A549 (cell line): ENCODE data around the gene HIF1AN. TPM values are rescaled to one million over a fixed set of nuclear protein-coding genes. Genes with fewer than 3 reads are reported as not detected.
A peak's percentile ranks its signal among the peaks of the same experiment; 100 is the strongest.

Experiments used
- ATAC-seq, 2 experiments: fragments of 200-7000 bp in 1 of 2; fragments of >200 bp in 1 of 2; cut with Nextera tagmentation in 1 of 2; cut with Tn5 transposase in 1 of 2; 3 replicates each; pipeline versions ENCODE4 v1.8.0 to v1.9.1; 2018 to 2020; ENCODE audit warnings: mild to moderate bottlenecking in 1 of 2, moderate library complexity in 1 of 2
- CTCF ChIA-PET: fragments of 300-600 bp; sonication (Branson Sonifier 250); formaldehyde crosslinking; extraction: SDS; loops from one replicate; lab custom pipeline; 2021; ENCODE audit warnings: antibody characterized with exemption, inconsistent platforms; lab: Yijun Ruan, JAX
- POLR2A ChIA-PET: fragments of 350-600 bp; formaldehyde crosslinking; extraction: SDS; loops from one replicate; lab custom pipeline; 2021; ENCODE audit warnings: antibody characterized with exemption, inconsistent platforms; lab: Yijun Ruan, JAX
- DNase-seq, 2 experiments: peaks; one replicate each; pipeline versions ENCODE4 v3.0.0 to v3.0.0-alpha.2; 2011 to 2016; ENCODE audit warnings: low read depth in 1 of 2, low spot score in 1 of 2
- FAIRE-seq: peaks from 2 replicates; lab custom pipeline; 2011; peaks lifted over from hg19 to GRCh38; lab: Jason Lieb, UNC
- H3K27ac ChIP-seq, 2 experiments: fragments of >200 bp; sonication (Bioruptor Twin); formaldehyde crosslinking; 3 replicates each; pipeline ENCODE4 v1.5.1; 2016 to 2017
- H3K4me1 ChIP-seq: fragments of >200 bp; sonication (Bioruptor Twin); formaldehyde crosslinking; 3 replicates; pipeline ENCODE4 v1.6.1; 2016
- H3K4me2 ChIP-seq: fragments of >200 bp; sonication (Bioruptor Twin); formaldehyde crosslinking; 3 replicates; pipeline ENCODE4 v1.6.1; 2016
- H3K4me3 ChIP-seq: fragments of >200 bp; sonication (Bioruptor Twin); formaldehyde crosslinking; 3 replicates; pipeline ENCODE4 v1.5.1; 2016
- H3K9me3 ChIP-seq: fragments of >200 bp; sonication (Bioruptor Twin); formaldehyde crosslinking; 3 replicates; pipeline ENCODE4 v1.6.1; 2016
- BHLHE40 ChIP-seq: IDR thresholded peaks from 2 replicates; pipeline ENCODE4 v1.6.1; 2012; ENCODE audit warnings: low read depth, low read length, inconsistent platforms
- CBX8 ChIP-seq: fragments of 200-600 bp; sonication (generic); IDR thresholded peaks from 2 replicates; pipeline ENCODE4 v1.6.1; 2016
- CHD2 ChIP-seq: fragments of 150-350 bp; IDR thresholded peaks from 2 replicates; pipeline ENCODE4 v1.6.1; 2014; ENCODE audit warnings: low read length; ENCODE audit not compliant: partially characterized antibody
- EHF ChIP-seq: fragments of 250-450 bp; sonication (Bioruptor Pico); IDR thresholded peaks from 2 replicates; pipeline ENCODE4 v1.5.0; 2020; ENCODE audit warnings: mild to moderate bottlenecking
- ESRRA ChIP-seq: fragments of 150-350 bp; IDR thresholded peaks from 2 replicates; pipeline ENCODE4 v1.6.1; 2014; ENCODE audit warnings: mild to moderate bottlenecking, low read length, borderline replicate concordance
- FOSL2 ChIP-seq, 2 experiments: fragments of 450-650 bp in 1 of 2; fragments of >200 bp in 1 of 2; sonication (Bioruptor Twin) in 1 of 2; formaldehyde crosslinking; IDR thresholded peaks; 2 replicates each; pipeline versions ENCODE4 v1.5.0 to v1.6.1; 2016 to 2020; ENCODE audit warnings: mild to moderate bottlenecking in 1 of 2, moderate library complexity in 1 of 2
- HDAC2 ChIP-seq: fragments of 200-600 bp; sonication (generic); IDR thresholded peaks from 2 replicates; pipeline ENCODE4 v1.6.1; 2016
- HEYL ChIP-seq: fragments of 250-450 bp; sonication (Bioruptor Pico); IDR thresholded peaks from 2 replicates; pipeline ENCODE4 v1.8.0; 2021; ENCODE audit warnings: mild to moderate bottlenecking, moderate library complexity
- HOXA7 ChIP-seq: fragments of 250-450 bp; sonication (Bioruptor Pico); IDR thresholded peaks from 2 replicates; pipeline ENCODE4 v1.5.0; 2020; ENCODE audit warnings: mild to moderate bottlenecking, moderate library complexity
- HOXB13 ChIP-seq: fragments of 250-450 bp; sonication (Bioruptor Pico); IDR thresholded peaks from 2 replicates; pipeline ENCODE4 v1.5.0; 2020; ENCODE audit warnings: low read depth, mild to moderate bottlenecking, moderate library complexity
- KDM1A ChIP-seq: fragments of 200-600 bp; sonication (generic); IDR thresholded peaks from 2 replicates; pipeline ENCODE4 v1.6.1; 2016; ENCODE audit warnings: low read depth, mild to moderate bottlenecking
- MYC ChIP-seq: IDR thresholded peaks from 2 replicates; pipeline ENCODE4 v1.6.1; 2012; ENCODE audit warnings: mild to moderate bottlenecking, inconsistent platforms, low read length, improper control_type of control experiment, borderline replicate concordance
- NPAS2 ChIP-seq: fragments of 250-450 bp; sonication (Bioruptor Pico); IDR thresholded peaks from 2 replicates; pipeline ENCODE4 v1.8.0; 2022; ENCODE audit warnings: mild to moderate bottlenecking, moderate library complexity, borderline replicate concordance
- RAD21 ChIP-seq, 2 experiments: fragments of >200 bp in 1 of 2; sonication (Bioruptor Twin) in 1 of 2; formaldehyde crosslinking in 1 of 2; IDR thresholded peaks in 1 of 2; conservative IDR thresholded peaks in 1 of 2; 2 replicates in 1 of 2; 3 replicates in 1 of 2; pipeline ENCODE4 v1.6.1; 2012 to 2018; ENCODE audit warnings: inconsistent platforms in 1 of 2
- RARB ChIP-seq: fragments of 250-450 bp; sonication (Bioruptor Pico); IDR thresholded peaks from 2 replicates; pipeline ENCODE4 v1.8.0; 2021; ENCODE audit warnings: mild to moderate bottlenecking, moderate library complexity
- RCOR1 ChIP-seq: fragments of 150-350 bp; IDR thresholded peaks from 2 replicates; pipeline ENCODE4 v1.6.1; 2014; ENCODE audit warnings: antibody characterized with exemption, low read length, low read depth
- SREBF2 ChIP-seq: fragments of 450-650 bp; IDR thresholded peaks from 2 replicates; pipeline ENCODE4 v1.6.1; 2014; ENCODE audit warnings: mild to moderate bottlenecking, moderate library complexity
- TP53 ChIP-seq: fragments of 250-450 bp; sonication (Bioruptor Pico); IDR thresholded peaks from 2 replicates; pipeline ENCODE4 v1.5.0; 2021; ENCODE audit warnings: mild to moderate bottlenecking, moderate library complexity
- ZFP36 ChIP-seq: fragments of 450-650 bp; IDR thresholded peaks from 2 replicates; pipeline ENCODE4 v1.6.1; 2014; ENCODE audit warnings: borderline replicate concordance; ENCODE audit not compliant: partially characterized antibody
- ZSCAN20 ChIP-seq: fragments of 250-450 bp; sonication (Bioruptor Pico); IDR thresholded peaks from 2 replicates; pipeline ENCODE4 v1.8.0; 2022; ENCODE audit warnings: mild to moderate bottlenecking, moderate library complexity
- WGBS: methylation state at CpG from one replicate; pipeline ENCODE4 v1.1.6; 2017; ENCODE audit errors: missing lambda C conversion rate; 5-methylcytosine and 5-hydroxymethylcytosine counted together
- polyA plus RNA-seq, 4 experiments: library from polyadenylated mRNA; depleted of rRNA in 3 of 4; stranded (reverse); fragments of >200 nt; fragmentation: RNase III in 1 of 4; extraction: RNeasy Plus Mini Kit Qiagen cat#74134 plus additional on column Dnase treatment in 1 of 4; gene quantifications; 2 replicates in 3 of 4; 3 replicates in 1 of 4; pipeline ENCODE4 v1.2.3, GENCODE V29; 2011 to 2017
- TF ChIP-seq, protein P1 (sequence below): fragments of 200-600 bp; sonication (generic); IDR thresholded peaks from 2 replicates; pipeline ENCODE4 v1.6.1; 2016; ENCODE audit warnings: antibody characterized with exemption, mild to moderate bottlenecking, moderate library complexity
- TF ChIP-seq, protein P2 (sequence below): IDR thresholded peaks from 2 replicates; pipeline ENCODE4 v1.6.1; 2012
- TF ChIP-seq, protein P3 (sequence below): IDR thresholded peaks from 2 replicates; pipeline ENCODE4 v1.6.1; 2012; ENCODE audit warnings: low read depth, borderline replicate concordance
- TF ChIP-seq, protein P4 (sequence below): fragments of >200 bp; sonication (Bioruptor Twin); formaldehyde crosslinking; IDR thresholded peaks from 2 replicates; pipeline ENCODE4 v1.6.1; 2016
- TF ChIP-seq, protein P5 (sequence below): fragments of >200 bp; sonication (Bioruptor Twin); formaldehyde crosslinking; IDR thresholded peaks from 3 replicates; pipeline ENCODE4 v1.6.1; 2016

The HIF1AN gene
- polyA plus RNA-seq, 2 of the 4 experiments (the other 2 are of a cell fraction) = 15.3 to 21.6 TPM

DNA sequence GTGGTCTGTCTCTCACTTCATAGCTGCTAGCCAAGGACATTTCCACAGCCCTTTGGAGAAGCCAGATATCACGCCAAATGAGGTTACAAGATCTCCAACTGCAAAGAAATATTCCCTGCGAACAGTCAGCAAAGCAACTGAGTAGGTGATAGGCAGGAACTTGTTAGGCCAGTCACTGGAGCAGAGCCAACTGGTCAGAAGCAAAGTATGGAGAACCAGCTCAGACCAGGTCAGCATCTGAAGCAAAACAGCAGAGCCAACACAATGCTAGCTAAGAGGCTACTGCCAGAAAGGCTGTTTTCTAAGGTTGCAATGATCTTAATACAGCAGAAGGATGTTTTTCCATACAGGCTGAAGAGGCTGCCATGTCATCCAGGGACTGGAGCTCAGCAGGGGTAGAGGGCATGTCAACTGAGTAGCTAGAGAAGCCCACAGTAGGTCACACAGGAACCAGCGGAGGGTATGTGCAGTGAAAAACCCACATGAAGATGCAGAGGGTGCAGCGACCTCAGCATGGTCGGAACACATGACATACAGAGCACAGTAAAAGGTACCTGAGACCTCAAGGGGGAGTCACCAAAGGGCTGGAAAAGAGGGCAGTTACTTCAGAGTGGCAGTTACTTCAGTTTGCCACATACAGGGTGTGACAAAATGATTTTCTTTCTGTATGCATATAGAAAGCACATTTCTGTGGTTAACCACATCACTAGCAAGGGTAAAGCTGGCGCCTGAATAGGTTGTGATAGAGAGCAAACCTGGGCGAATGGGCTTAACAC, 25.0 kb upstream of the HIF1AN start:
- Histone ChIP-seq H3K27ac (no peak overlapping the region), H3K4me3 (no peak overlapping the region), H3K9me3 (no peaks in the 10 kb centered on the region), H3K4me2 (no peak overlapping the region), H3K4me1 (peaks cover 10% of the 10 kb centered on the region; the same call in 2 of the 3 replicates)
- TF ChIP-seq, protein P1, sequence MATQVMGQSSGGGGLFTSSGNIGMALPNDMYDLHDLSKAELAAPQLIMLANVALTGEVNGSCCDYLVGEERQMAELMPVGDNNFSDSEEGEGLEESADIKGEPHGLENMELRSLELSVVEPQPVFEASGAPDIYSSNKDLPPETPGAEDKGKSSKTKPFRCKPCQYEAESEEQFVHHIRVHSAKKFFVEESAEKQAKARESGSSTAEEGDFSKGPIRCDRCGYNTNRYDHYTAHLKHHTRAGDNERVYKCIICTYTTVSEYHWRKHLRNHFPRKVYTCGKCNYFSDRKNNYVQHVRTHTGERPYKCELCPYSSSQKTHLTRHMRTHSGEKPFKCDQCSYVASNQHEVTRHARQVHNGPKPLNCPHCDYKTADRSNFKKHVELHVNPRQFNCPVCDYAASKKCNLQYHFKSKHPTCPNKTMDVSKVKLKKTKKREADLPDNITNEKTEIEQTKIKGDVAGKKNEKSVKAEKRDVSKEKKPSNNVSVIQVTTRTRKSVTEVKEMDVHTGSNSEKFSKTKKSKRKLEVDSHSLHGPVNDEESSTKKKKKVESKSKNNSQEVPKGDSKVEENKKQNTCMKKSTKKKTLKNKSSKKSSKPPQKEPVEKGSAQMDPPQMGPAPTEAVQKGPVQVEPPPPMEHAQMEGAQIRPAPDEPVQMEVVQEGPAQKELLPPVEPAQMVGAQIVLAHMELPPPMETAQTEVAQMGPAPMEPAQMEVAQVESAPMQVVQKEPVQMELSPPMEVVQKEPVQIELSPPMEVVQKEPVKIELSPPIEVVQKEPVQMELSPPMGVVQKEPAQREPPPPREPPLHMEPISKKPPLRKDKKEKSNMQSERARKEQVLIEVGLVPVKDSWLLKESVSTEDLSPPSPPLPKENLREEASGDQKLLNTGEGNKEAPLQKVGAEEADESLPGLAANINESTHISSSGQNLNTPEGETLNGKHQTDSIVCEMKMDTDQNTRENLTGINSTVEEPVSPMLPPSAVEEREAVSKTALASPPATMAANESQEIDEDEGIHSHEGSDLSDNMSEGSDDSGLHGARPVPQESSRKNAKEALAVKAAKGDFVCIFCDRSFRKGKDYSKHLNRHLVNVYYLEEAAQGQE = no peak
- TF ChIP-seq, protein P2, sequence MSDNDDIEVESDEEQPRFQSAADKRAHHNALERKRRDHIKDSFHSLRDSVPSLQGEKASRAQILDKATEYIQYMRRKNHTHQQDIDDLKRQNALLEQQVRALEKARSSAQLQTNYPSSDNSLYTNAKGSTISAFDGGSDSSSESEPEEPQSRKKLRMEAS = no peak
- TF ChIP-seq RAD21 (conservative IDR thresholded peaks at IDR 0.05 in 1 of 2, IDR thresholded peaks at IDR 0.05 in 1 of 2) = no peak
- TF ChIP-seq CHD2 = no peak
- TF ChIP-seq KDM1A = no peak
- TF ChIP-seq FOSL2 (IDR thresholded peaks at IDR 0.05) = no peak
- TF ChIP-seq FOSL2 (CRISPR knock-in tag; IDR thresholded peaks at IDR 0.05) = no peak
- TF ChIP-seq RCOR1 = no peak
- no peak for TF ChIP-seq TP53 (CRISPR knock-in tag)
- TF ChIP-seq EHF (CRISPR knock-in tag) = no peak
- ATAC-seq = no peak
- no peak for DNase-seq
- ChIA-PET CTCF (interaction anchor here (0.9 to 23.5 kb wide), 13 partner anchors 10 to 367 kb away, joined by 3 to 381 read pairs (median 5); partner anchors contain the start of genes HIF1AN, SCD and SEC31B), POLR2A (no interaction called here)
- no peak for FAIRE-seq
- 82% methylated on average over 7 of the region's 7 CpGs for WGBS

DNA sequence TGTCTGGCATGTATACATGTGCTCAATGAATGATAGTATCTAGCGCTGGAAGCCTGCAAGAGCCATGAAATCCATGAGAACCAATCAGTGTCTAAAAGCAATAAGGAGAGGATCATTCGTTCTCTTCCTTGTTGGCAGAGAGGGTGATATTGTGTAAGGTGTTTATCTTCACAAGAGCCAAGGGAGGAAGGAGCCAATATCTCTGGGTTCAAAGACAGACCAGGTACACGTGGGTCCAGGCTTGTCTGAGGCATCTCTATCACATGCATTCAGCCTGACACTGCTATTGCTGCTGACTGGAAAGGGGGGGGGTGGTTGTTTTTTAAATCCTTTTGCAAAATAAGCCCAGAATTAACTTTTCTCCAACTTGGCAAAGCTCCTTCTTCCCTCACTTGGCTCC, 20.1 kb upstream of the HIF1AN start:
- 71% methylated on average over 3 of the region's 3 CpGs for WGBS
- Histone ChIP-seq H3K4me2 (no peak overlapping the region), H3K4me1 (no peaks in the 10 kb centered on the region), H3K9me3 (no peaks in the 10 kb centered on the region)
- ATAC-seq (no peak), DNase-seq (no peak), FAIRE-seq (no peak)
- POLR2A ChIA-PET = no interaction called here
- CTCF ChIA-PET = interaction anchor here (0.6 to 23.5 kb wide), 5 partner anchors 11 to 503 kb away, joined by 3 to 381 read pairs (median 267); partner anchors contain the start of gene SCD
- TF ChIP-seq HEYL (CRISPR knock-in tag) = no peak
- TF ChIP-seq ESRRA = no peak
- no peak for TF ChIP-seq TP53 (CRISPR knock-in tag)
- no peak for TF ChIP-seq RARB (CRISPR knock-in tag)
- no peak for TF ChIP-seq MYC
- TF ChIP-seq, all 56 proteins: peak for 0
- no peak overlapping the region for H3K27ac ChIP-seq
- no peak overlapping the region for H3K4me3 ChIP-seq

DNA sequence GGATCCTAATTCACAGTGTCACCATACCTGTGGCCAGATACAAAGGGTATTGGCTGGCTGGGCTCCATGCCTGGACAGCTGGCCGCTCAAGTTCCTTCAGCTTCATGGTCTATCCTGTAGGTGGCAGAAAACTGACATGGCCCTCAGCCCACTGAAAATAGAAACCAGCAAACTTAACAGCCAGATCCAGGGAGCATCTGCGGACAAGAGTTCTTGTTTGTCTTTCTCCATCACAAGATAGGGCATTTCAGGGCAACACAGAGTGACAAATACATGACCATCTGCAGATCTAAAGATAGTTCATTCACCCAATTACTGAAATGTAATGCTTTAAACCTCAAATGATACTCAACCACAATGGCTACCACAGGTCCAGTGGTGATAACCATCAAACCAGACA, 18.9 kb upstream of the HIF1AN start:
- no peak for TF ChIP-seq NPAS2
- TF ChIP-seq KDM1A = no peak
- TF ChIP-seq, protein P3, sequence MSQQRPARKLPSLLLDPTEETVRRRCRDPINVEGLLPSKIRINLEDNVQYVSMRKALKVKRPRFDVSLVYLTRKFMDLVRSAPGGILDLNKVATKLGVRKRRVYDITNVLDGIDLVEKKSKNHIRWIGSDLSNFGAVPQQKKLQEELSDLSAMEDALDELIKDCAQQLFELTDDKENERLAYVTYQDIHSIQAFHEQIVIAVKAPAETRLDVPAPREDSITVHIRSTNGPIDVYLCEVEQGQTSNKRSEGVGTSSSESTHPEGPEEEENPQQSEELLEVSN = no peak
- TF ChIP-seq BHLHE40 = no peak
- no peak for TF ChIP-seq HOXA7 (CRISPR knock-in tag)
- no peak for TF ChIP-seq SREBF2
- TF ChIP-seq, protein P4, sequence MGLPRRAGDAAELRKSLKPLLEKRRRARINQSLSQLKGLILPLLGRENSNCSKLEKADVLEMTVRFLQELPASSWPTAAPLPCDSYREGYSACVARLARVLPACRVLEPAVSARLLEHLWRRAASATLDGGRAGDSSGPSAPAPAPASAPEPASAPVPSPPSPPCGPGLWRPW = no peak
- no peak for TF ChIP-seq CHD2
- no peak for TF ChIP-seq HOXB13 (CRISPR knock-in tag)
- TF ChIP-seq ZSCAN20 = no peak
- no peak for TF ChIP-seq HDAC2
- TF ChIP-seq, protein P5, sequence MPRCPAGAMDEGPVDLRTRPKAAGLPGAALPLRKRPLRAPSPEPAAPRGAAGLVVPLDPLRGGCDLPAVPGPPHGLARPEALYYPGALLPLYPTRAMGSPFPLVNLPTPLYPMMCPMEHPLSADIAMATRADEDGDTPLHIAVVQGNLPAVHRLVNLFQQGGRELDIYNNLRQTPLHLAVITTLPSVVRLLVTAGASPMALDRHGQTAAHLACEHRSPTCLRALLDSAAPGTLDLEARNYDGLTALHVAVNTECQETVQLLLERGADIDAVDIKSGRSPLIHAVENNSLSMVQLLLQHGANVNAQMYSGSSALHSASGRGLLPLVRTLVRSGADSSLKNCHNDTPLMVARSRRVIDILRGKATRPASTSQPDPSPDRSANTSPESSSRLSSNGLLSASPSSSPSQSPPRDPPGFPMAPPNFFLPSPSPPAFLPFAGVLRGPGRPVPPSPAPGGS = no peak
- no peak for TF ChIP-seq FOSL2 (IDR thresholded peaks at IDR 0.05)
- no peak for TF ChIP-seq FOSL2 (CRISPR knock-in tag; IDR thresholded peaks at IDR 0.05)
- no peak for TF ChIP-seq CBX8
- no peak for TF ChIP-seq ZFP36
- peak; percentile 21 to 24 for DNase-seq
- POLR2A ChIA-PET = no interaction called here
- no peaks in the 10 kb centered on the region for H3K4me1 ChIP-seq
- no peak overlapping the region for H3K4me2 ChIP-seq
- WGBS = 78% methylated on average over 2 of the region's 2 CpGs
- H3K4me3 ChIP-seq = no peak overlapping the region
- no peak for FAIRE-seq
- CTCF ChIA-PET = interaction anchor here (0.6 to 23.5 kb wide), 8 partner anchors 8 to 365 kb away, joined by 3 to 381 read pairs (median 6); partner anchors contain the start of genes HIF1AN and SCD
- peak; percentile 52 to 64; a peak in 3 of 6 replicates for ATAC-seq
- H3K27ac ChIP-seq = no peak overlapping the region
- H3K9me3 ChIP-seq = no peaks in the 10 kb centered on the region
